Mucosa of rectum (tissue), 2 donors: ENCODE results near the gene BYSL.
A peak's percentile ranks its signal among the peaks of the same experiment; 100 is the strongest.

Experiments used
- H3K27ac ChIP-seq, 2 donors: one replicate each; pipeline ENCODE4 v1.7.0; 2013; ENCODE audit warnings: inconsistent platforms in 2 of 2, low read depth in 2 of 2, low read length in 2 of 2
- H3K27me3 ChIP-seq, 2 donors: one replicate each; pipeline ENCODE4 v1.7.0; 2013; ENCODE audit warnings: low read length in 2 of 2; ENCODE audit not compliant: control insufficient read depth in 2 of 2, insufficient read depth in 2 of 2
- H3K36me3 ChIP-seq, 2 donors: one replicate each; pipeline ENCODE4 v1.7.0; 2013; ENCODE audit warnings: low read length in 2 of 2; ENCODE audit not compliant: control insufficient read depth in 2 of 2, insufficient read depth in 2 of 2
- H3K4me1 ChIP-seq, 2 donors: one replicate each; pipeline ENCODE4 v1.7.0; 2013; ENCODE audit warnings: low read length in 2 of 2, mild to moderate bottlenecking in 1 of 2; ENCODE audit not compliant: control insufficient read depth in 2 of 2, insufficient read depth in 2 of 2
- H3K4me3 ChIP-seq, 2 donors: one replicate each; pipeline ENCODE4 v1.7.0; 2013; ENCODE audit warnings: low read length in 2 of 2
- H3K9ac ChIP-seq, 2 donors: one replicate each; pipeline ENCODE4 v1.7.0; 2013; ENCODE audit warnings: low read length in 2 of 2, low read depth in 1 of 2, mild to moderate bottlenecking in 1 of 2
- H3K9me3 ChIP-seq, 2 donors: one replicate each; pipeline ENCODE4 v1.7.0; 2013; ENCODE audit warnings: low read length in 2 of 2; ENCODE audit not compliant: control insufficient read depth in 2 of 2
- donor health status: healthy.
- donor health status: Normal muscosa, but diverticular disease.

BYSL gene

DNA sequence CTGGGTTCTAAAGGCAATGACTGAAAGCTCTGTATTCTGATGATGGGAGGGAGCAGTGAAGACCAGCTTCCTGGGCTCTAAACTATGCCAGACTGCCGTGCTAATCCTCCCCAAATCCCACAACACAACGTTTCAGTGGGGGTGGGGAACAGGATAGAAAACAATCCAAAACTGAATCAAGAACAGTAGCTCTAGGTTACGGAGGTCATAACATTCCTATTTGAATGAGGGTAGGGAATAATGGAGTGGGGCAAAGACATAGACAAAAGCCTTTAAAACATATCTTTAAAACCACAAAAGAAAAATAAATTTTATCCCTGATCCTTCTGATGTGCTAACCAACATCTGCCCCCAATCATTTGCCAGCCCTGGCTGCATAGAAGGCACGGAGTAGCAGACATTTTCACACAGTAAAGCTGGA lies 34.0 kb upstream of the BYSL start:
- Histone ChIP-seq H3K4me3 (no peak overlapping the region), H3K27ac (no peak overlapping the region), H3K27me3 (no peaks in the 10 kb centered on the region), H3K36me3 (no peaks in the 10 kb centered on the region), H3K4me1 (no peaks in the 10 kb centered on the region), H3K9me3 (no peaks in the 10 kb centered on the region), H3K9ac (no peak overlapping the region)

DNA sequence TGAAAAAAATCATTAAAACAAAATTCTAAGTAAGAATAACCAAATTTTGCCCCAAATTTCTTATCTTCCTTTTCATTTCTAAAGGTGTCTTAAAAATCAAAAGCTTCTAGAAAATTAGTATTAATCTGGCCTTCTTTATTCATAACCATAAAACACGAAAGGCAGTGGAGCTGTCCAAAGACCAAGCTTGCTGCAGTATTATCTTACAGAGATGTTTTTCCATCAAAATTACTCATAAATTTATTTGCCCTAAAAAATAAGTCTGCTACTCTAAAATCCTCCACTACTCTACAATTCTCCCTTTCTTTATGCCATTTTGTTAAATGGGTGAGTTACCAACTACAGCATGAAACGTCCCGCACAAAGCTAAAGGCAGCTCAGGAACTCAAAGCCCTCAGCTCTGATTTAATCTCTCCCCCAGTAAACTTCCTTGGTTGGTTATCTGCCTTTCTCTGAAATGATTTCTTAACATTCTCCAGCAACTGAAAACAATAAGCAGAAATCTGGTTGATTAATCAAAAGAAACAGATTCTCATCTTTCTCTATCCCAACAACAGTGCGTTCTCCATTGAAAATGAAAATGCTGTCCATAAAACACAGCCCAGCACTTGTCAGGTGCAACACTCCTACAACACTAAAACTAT lies 28.3 kb upstream of the BYSL start:
- peaks cover 9 to 15% of the 10 kb centered on the region in 2 donors for H3K4me1 ChIP-seq
- H3K4me3 ChIP-seq: no peak overlapping the region
- H3K9ac ChIP-seq: no peak overlapping the region
- no peak overlapping the region for H3K27ac ChIP-seq
- no peaks in the 10 kb centered on the region for H3K27me3 ChIP-seq
- no peaks in the 10 kb centered on the region for H3K36me3 ChIP-seq
- no peaks in the 10 kb centered on the region for H3K9me3 ChIP-seq

DNA sequence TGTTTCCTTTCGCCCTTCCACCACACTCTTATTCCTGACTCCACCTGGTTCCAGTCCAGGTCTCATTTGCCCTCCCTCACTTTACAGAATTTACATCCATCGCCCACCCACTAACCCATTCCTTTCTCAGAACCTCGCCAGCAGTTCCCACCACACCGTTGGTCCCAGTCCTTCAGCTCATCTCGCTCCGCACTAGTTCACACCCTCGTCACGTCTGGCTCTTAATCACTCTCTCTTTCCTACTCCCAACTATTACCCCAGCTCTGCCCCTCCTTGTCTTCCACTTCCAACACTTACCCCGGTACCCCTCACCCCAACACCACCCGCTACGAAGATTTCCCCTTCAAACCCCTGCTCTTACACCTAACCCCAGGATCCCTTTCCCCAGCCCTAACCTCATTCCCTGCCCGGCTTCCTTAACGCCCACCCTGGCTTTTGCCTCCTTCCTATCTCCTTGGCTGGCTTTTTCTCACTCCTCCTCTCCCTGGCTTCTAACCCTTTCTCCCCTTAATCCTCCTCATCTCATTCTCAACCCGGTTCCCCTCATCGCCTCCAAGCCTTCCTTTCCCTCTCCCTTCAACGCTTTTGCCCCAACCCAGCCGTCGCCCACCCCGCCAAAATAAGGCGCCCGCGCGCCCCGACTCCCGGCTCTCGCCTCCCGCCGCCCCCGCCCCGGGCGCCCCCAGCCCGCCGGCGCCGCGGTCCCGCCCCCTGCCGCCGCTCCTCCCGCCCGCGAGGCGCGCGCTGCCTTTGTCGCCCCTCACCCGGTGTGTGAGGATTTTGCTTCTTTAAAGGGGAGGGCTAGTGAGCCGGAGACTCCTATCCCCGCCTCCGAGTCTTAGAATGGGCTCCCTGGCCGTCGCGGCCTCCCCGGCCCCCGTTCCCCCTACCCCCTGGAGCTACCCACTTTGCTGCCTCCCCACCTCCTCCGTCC lies 26.7 kb upstream of the BYSL start:
- no peak overlapping the region for H3K27ac ChIP-seq
- no peaks in the 10 kb centered on the region for H3K36me3 ChIP-seq
- H3K27me3 ChIP-seq: no peaks in the 10 kb centered on the region
- H3K4me1 ChIP-seq: peaks cover 9 to 15% of the 10 kb centered on the region in 2 donors
- peak overlapping the region; percentile 60 to 61 for H3K9ac ChIP-seq
- peak overlapping the region; percentile 68 to 79 for H3K4me3 ChIP-seq
- no peaks in the 10 kb centered on the region for H3K9me3 ChIP-seq

DNA sequence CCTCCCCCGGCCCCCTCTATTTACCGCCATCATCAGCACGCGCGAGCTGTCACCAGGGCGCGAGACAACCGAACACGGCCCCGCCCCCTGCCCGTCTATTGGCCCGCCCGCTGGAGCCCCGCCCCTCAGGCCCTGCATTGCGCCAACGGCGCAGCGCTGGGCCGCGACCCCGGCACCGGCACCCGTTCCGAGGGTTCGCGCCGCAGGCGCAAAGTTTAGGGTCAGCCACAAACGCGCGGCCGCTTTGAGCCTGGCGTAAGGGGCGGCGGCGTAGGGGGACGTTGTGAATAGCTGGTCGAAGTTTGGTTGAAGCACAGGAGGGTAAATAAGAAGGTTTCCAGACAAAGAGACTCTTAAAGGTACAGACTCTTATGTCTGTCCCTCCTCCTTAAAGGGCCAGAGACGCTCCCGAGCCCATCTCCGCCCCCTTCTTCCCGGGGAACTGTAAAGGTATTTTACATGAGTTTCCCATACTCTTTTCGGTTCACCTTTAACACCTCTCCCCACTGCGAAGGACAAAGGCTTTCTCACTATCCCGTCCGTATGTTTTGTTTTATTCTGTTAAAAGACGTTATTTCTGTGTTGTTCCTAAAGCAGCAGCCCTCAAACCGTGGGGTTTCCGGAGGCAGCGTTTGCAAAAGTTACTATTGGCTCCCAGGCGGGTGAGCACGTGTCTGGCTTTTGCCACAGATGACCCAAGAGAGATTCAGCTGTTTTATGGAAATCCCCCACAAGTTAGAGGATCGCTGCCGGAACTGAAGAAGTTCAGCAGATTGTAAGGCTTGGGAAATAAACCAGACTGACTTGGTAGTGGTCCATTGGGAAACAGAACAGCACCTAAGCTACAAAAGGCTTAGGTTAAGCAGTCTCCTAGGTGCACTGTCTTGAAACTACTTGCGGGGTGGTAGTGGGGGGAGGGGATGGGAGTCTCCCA lies 25.7 kb upstream of the BYSL start, which contains the start of gene USP49:
Gene USP49 (minus strand): TSS at position 76 of the 934 bp plus-strand sequence. CDS start 88,392 bp downstream, outside the sequence.
- peaks cover 9 to 15% of the 10 kb centered on the region in 2 donors for H3K4me1 ChIP-seq
- no peaks in the 10 kb centered on the region for H3K36me3 ChIP-seq
- peak within 1 kb of the TSS; percentile 66 to 82 for H3K9ac ChIP-seq
- peak within 1 kb of the TSS; percentile 68 to 81 for H3K4me3 ChIP-seq
- H3K27me3 ChIP-seq: no peaks in the 10 kb centered on the region
- no peaks in the 10 kb centered on the region for H3K9me3 ChIP-seq
- H3K27ac ChIP-seq: peak within 1 kb of the TSS; percentile 75 to 78

DNA sequence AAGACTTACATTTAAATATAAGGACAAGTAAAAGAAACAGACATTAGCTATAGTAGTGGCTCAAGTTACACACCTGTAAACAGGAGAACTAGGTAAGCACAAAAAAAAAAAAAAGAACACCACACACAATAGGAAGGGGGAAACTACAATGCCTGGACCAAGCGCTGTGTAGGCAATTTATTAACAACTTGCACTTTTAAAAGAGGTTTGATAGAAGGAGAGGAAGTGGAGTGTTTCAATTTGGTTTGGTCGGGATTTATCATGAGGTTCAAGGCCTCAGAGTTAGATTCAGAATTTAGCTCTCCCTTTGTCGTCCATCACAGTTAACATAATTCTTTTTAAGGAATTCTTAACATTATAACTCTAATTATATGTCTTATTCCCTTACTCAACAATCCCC lies 25.0 kb upstream of the BYSL start:
- Histone ChIP-seq H3K9ac (no peak overlapping the region), H3K36me3 (peaks cover 0 to 5% of the 10 kb centered on the region in 2 donors), H3K9me3 (no peaks in the 10 kb centered on the region), H3K4me1 (peaks cover 9 to 15% of the 10 kb centered on the region in 2 donors), H3K4me3 (peak overlapping the region in 1 of 2 donors; percentile 81), H3K27ac (peak overlapping the region in 1 of 2 donors; percentile 75), H3K27me3 (no peaks in the 10 kb centered on the region)

DNA sequence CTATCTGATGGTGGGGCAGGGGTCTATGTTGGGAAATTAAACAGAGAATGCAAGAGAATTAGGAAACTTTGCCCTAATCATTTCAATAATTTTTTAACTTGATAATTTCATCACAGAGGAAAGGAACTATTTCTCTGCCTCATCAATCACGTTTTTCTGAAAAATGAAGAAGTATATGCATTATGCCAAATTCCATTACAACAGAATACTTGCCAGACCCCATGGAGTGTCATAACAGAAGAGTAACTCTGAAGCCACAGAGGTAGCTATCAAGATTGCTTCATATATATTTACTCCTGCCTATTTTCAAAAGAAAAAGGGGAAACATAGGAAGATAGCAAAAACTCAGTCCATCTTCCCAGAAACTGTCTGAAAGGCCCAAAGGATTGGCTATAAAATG lies 20.4 kb upstream of the BYSL start:
- no peak overlapping the region for H3K27ac ChIP-seq
- peaks cover 4 to 5% of the 10 kb centered on the region in 2 donors for H3K4me1 ChIP-seq
- no peaks in the 10 kb centered on the region for H3K27me3 ChIP-seq
- peaks cover 12 to 14% of the 10 kb centered on the region in 2 donors for H3K36me3 ChIP-seq
- H3K9ac ChIP-seq: no peak overlapping the region
- no peaks in the 10 kb centered on the region for H3K9me3 ChIP-seq
- no peak overlapping the region for H3K4me3 ChIP-seq

DNA sequence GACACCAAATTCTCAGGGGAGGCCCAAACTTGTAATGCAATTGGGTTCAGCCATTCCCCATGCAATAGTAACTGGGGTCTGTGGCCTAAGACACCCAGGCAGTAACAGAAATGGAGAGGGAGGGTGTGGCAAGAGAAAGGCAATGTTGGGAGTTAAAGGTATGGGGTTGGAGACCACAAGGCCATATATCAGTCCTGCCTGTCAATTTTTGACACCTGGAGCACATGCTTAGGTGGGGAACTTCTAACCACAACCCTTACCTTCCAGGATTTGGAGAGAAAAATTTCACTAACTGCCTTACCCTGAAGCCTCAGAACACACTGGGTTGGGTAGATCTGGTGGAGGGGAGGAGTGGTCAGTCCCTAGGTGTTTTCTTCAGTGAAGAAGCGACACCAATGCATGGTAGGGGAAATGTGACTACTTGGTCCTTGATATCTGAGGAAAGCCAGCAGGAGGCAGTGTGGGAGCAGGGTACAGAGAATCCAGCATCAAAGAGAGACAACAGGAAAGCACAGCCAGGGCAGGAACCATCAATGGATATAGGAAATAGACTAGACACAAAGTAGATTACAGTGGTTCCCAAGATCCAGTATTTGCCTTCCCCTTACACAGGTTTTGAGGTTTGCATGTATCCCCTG lies 19.3 kb upstream of the BYSL start:
- Histone ChIP-seq H3K9ac (no peak overlapping the region), H3K4me3 (no peak overlapping the region), H3K36me3 (peaks cover 24 to 25% of the 10 kb centered on the region in 2 donors), H3K4me1 (no peaks in the 10 kb centered on the region), H3K27me3 (no peaks in the 10 kb centered on the region), H3K27ac (no peak overlapping the region), H3K9me3 (no peaks in the 10 kb centered on the region)

DNA sequence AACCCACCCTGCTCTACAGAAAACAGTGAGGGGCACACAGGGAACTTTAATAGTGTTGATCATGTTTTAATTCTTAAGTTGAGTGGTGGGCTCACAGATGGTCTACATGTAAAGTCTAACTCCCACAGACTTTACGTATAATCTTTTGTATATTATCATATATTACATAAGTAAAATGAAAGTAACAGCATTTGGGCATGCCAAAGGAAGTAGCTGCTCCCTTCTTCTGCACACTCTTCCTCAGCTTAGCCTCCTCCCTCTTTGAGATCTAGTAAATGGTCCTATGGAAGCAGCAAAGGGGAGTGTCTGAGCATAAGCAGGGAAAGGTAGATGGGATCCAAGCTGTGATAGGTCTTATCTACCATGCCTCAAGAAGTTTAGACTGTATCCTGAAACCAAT lies 11.6 kb upstream of the BYSL start:
- Histone ChIP-seq H3K27ac (no peak overlapping the region), H3K9ac (no peak overlapping the region), H3K36me3 (peaks cover 46 to 57% of the 10 kb centered on the region in 2 donors)

DNA sequence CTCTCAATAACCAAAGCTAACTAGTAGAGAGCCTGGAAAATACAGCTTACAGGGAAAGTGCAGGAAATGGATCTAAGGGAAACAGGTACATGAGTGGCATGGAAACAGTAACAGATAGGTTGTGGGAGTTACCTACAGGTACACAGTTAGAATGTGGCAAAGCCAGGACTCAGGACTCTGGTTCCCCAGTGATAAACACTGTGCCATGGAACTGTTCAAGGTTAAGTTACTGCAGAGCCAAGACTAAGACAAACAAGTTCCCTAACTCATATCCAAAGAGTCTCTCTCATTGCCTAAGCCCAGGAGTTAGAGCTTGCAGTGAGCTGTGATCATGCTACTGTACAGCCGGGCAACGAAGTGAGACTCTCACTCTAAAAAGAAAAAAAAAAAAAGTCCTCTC lies 7.0 kb upstream of the BYSL start:
- Histone ChIP-seq H3K27me3 (no peaks in the 10 kb centered on the region), H3K4me3 (no peak overlapping the region), H3K36me3 (peaks cover 16 to 37% of the 10 kb centered on the region in 2 donors), H3K9me3 (no peaks in the 10 kb centered on the region), H3K4me1 (no peaks in the 10 kb centered on the region), H3K27ac (no peak overlapping the region), H3K9ac (no peak overlapping the region)

More for the DNA sequence above, 11.6 kb upstream of the BYSL start:
- no peaks in the 10 kb centered on the region for H3K4me1 ChIP-seq
- H3K9me3 ChIP-seq: no peaks in the 10 kb centered on the region
- H3K4me3 ChIP-seq: no peak overlapping the region
- no peaks in the 10 kb centered on the region for H3K27me3 ChIP-seq
